Tibial nerve (tissue), 3 donors: ENCODE data around the gene TSPAN7.

Experiments used
- POLR2A ChIP-seq, 2 donors: fragments of 450-650 bp; IDR thresholded peaks; one replicate each; pipeline ENCODE4 v1.6.1; 2017; ENCODE audit warnings: antibody characterized with exemption in 2 of 2, mild to moderate bottlenecking in 2 of 2, moderate library complexity in 2 of 2
- TF ChIP-seq, protein P1 (sequence below), 5 experiments: fragments of 200-600 bp in 3 of 5; fragments of 450-650 bp in 2 of 5; sonication (generic) in 3 of 5; IDR thresholded peaks; one replicate each; pipeline ENCODE4 v1.5.1; 2016 to 2019; ENCODE audit warnings: antibody characterized with exemption in 5 of 5, mild to moderate bottlenecking in 3 of 5, moderate library complexity in 2 of 5

DNA sequence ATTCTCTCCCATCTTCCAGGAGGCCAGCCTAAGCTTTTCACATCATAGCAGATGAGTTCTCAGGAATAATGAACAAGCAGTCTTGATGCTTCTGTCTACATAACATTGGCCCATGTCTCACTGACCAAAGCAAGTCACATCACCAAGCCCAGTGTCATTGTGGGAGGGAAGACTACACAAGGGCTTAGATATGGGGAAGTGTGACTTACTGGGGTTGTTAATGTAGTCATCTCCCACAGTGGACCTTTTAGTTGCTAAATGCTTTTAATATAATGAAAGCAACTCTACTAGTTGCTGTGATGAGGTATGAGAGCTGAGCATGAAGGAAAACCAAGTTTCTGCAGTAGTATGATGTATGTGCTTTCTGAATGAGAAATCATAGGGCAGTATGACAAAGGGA lies 40.5 kb downstream of the TSPAN7 start:
- no peak for TF ChIP-seq POLR2A (IDR thresholded peaks at IDR 0.05)
- TF ChIP-seq, protein P1, sequence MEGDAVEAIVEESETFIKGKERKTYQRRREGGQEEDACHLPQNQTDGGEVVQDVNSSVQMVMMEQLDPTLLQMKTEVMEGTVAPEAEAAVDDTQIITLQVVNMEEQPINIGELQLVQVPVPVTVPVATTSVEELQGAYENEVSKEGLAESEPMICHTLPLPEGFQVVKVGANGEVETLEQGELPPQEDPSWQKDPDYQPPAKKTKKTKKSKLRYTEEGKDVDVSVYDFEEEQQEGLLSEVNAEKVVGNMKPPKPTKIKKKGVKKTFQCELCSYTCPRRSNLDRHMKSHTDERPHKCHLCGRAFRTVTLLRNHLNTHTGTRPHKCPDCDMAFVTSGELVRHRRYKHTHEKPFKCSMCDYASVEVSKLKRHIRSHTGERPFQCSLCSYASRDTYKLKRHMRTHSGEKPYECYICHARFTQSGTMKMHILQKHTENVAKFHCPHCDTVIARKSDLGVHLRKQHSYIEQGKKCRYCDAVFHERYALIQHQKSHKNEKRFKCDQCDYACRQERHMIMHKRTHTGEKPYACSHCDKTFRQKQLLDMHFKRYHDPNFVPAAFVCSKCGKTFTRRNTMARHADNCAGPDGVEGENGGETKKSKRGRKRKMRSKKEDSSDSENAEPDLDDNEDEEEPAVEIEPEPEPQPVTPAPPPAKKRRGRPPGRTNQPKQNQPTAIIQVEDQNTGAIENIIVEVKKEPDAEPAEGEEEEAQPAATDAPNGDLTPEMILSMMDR (IDR thresholded peaks at IDR 0.05), result no peak
